ENCODE results near the gene IL19. TPM values are rescaled to one million over a fixed set of nuclear protein-coding genes. Genes with fewer than 3 reads are reported as not detected.
A peak's percentile ranks its signal among the peaks of the same experiment; 100 is the strongest.

IL19 gene
- total RNA-seq, 2 experiments from 2014 or later = not detected

- no peak for ATAC-seq
- Mint-ChIP-seq H3K4me1 (peaks cover 32% of the 10 kb centered on the region), H3K27me3 (no peaks in the 10 kb centered on the region), H3K4me3 (no peak overlapping the region), H3K9me3 (ENCODE audit: low read depth) (no peaks in the 10 kb centered on the region), H3K27ac (peak overlapping the region; percentile 9), H3K36me3 (ENCODE audit: low read depth) (peaks cover 25% of the 10 kb centered on the region)
- CTCF ChIA-PET = interaction anchor here (1.0 to 2.2 kb wide), 3 partner anchors 10 to 79 kb away, joined by 3 to 12 read pairs (median 3); no protein-coding TSS in a partner anchor
- no peak for DNase-seq
- intact Hi-C loops (cut with DNase I, micrococcal nuclease) = loop anchor here in 1 of 2 experiments (5.0 kb wide), 2 partner anchors 42 to 253 kb away; no protein-coding TSS in a partner anchor
- POLR2A ChIA-PET = no interaction called here
Measured at GRCh38 chr1:206729507-206729906, 41.1 kb upstream of the IL19 start.

DNA sequence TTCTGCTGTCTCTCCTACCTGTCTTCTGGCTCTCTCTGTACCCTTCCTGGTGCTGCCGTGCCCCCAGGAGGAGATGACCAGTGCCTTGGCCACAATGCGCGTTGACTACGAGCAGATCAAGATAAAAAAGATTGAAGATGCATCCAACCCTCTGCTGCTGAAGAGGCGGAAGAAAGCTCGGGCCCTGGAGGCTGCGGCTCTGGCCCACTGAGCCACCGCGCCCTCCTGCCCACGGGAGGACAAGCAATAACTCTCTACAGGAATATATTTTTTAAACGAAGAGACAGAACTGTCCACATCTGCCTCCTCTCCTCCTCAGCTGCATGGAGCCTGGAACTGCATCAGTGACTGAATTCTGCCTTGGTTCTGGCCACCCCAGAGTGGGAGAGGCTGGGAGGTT lies 38.1 kb upstream of the IL19 start:
- H3K4me1 Mint-ChIP-seq = peaks cover 34% of the 10 kb centered on the region
- no peaks in the 10 kb centered on the region for H3K27me3 Mint-ChIP-seq
- DNase-seq = no peak
- no peaks in the 10 kb centered on the region for H3K9me3 Mint-ChIP-seq (ENCODE audit: low read depth)
- peaks cover 29% of the 10 kb centered on the region for H3K36me3 Mint-ChIP-seq (ENCODE audit: low read depth)
- H3K27ac Mint-ChIP-seq = no peak overlapping the region
- ChIA-PET CTCF (interaction anchor here (0.7 to 7.5 kb wide), 3 partner anchors 37 to 124 kb away, joined by 3 to 198 read pairs (median 3); no protein-coding TSS in a partner anchor), POLR2A (no interaction called here)
- intact Hi-C loops (cut with DNase I, micrococcal nuclease) = no loop called here
- H3K4me3 Mint-ChIP-seq = no peak overlapping the region
- ATAC-seq = no peak

- POLR2A ChIA-PET = no interaction called here
Measured at GRCh38 chr1:206732992-206733391, 37.6 kb upstream of the IL19 start.

DNA sequence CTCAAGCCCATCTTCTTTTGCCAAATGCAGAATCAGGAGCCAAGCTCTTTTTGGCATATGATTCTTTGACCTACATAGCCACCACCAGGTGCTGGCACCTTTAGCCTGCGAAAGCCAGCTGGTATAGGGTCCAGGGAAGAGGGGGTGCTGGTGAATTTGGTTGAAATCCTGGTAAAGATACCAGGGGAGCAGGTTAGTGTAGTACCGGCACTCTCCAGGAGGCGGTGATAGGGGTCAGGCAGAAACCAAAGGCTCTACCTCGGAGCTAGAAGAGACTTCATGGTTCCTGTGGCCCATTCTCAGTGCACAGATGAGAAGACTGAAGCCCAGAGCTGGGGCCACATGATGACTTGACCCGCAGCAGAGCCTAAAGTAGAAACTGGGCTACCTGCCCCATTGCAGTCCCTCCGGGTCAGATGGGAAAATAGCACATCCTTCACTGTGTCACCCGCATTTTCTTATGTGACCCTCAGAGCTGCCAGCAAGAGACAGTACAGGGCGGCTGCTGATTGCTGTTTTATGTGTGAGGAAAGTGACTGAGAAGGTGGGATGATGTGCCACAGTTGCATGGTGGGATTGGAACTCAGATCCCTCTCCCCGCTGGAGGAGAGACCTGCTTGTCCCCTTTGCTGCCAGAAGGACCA lies 36.0 kb upstream of the IL19 start:
- H3K36me3 Mint-ChIP-seq (ENCODE audit: low read depth) = peaks cover 33% of the 10 kb centered on the region
- H3K4me1 Mint-ChIP-seq = peaks cover 55% of the 10 kb centered on the region
- H3K27ac Mint-ChIP-seq = no peak overlapping the region
- no peak overlapping the region for H3K4me3 Mint-ChIP-seq
- H3K27me3 Mint-ChIP-seq = no peaks in the 10 kb centered on the region
- POLR2A ChIA-PET = interaction anchor here (0.6 kb wide), 1 partner anchor 199 kb away, joined by 3 read pairs; no protein-coding TSS in a partner anchor
- DNase-seq = peak; percentile 89
- ATAC-seq = peak; percentile 52
- H3K9me3 Mint-ChIP-seq (ENCODE audit: low read depth) = no peaks in the 10 kb centered on the region
- CTCF ChIA-PET = interaction anchor here (0.6 to 7.5 kb wide), 60 partner anchors 9 to 765 kb away, joined by 3 to 198 read pairs (median 6); partner anchors contain the start of genes FCMR, IL10, IL20 and IL24
- intact Hi-C loops (cut with DNase I, micrococcal nuclease) = loop anchor here (1.0 to 2.0 kb wide), 3 partner anchors 74 to 248 kb away; no protein-coding TSS in a partner anchor

More at GRCh38 chr1:206732992-206733391, 37.6 kb upstream of the IL19 start:
- ATAC-seq (no peak), DNase-seq (no peak)
- no peak overlapping the region for H3K4me3 Mint-ChIP-seq
- intact Hi-C loops (cut with DNase I, micrococcal nuclease) = no loop called here
- no peak overlapping the region for H3K27ac Mint-ChIP-seq
- peaks cover 39% of the 10 kb centered on the region for H3K4me1 Mint-ChIP-seq
- H3K9me3 Mint-ChIP-seq (ENCODE audit: low read depth) = no peaks in the 10 kb centered on the region
- CTCF ChIA-PET = interaction anchor here (0.7 to 7.5 kb wide), 7 partner anchors 16 to 201 kb away, joined by 3 to 198 read pairs (median 12); no protein-coding TSS in a partner anchor
- no peaks in the 10 kb centered on the region for H3K27me3 Mint-ChIP-seq
- peaks cover 29% of the 10 kb centered on the region for H3K36me3 Mint-ChIP-seq (ENCODE audit: low read depth)

DNA sequence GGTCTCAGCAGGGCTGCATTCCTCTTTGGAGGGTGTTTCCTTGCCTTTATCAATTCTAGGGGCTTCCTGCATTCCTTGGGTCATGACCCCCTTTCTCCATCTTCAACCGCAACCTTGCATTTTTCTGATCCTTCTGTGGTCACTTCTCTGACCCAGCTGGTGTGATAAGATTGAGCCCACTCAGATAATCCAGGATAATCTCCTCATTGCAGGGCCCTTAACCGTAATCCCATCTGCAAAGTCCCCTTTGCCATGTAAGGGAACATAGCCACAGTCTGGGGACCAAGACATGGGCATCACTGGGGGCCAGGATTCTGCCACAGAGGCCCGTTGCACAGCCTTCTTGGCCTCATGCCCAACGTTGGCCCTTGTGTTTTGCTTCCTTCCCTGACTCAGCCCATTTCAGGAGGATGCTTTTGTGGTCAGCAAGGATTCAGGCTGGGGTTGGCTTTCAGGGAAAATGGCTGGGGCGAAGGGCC lies 35.0 kb upstream of the IL19 start:
- H3K27me3 Mint-ChIP-seq = no peaks in the 10 kb centered on the region
- H3K36me3 Mint-ChIP-seq (ENCODE audit: low read depth) = peaks cover 24% of the 10 kb centered on the region
- no peak overlapping the region for H3K4me3 Mint-ChIP-seq
- intact Hi-C loops (cut with DNase I, micrococcal nuclease) = loop anchor here in 1 of 2 experiments (2.0 kb wide), 1 partner anchor 247 kb away; no protein-coding TSS in a partner anchor
- H3K4me1 Mint-ChIP-seq = peaks cover 61% of the 10 kb centered on the region
- no peak for ATAC-seq
- DNase-seq = no peak
- ChIA-PET CTCF (interaction anchor here (0.7 to 7.5 kb wide), 40 partner anchors 9 to 764 kb away, joined by 3 to 198 read pairs (median 9); partner anchors contain the start of genes FCMR, IL24 and MAPKAPK2), POLR2A (interaction anchor here (0.6 kb wide), 1 partner anchor 69 kb away, joined by 3 read pairs; no protein-coding TSS in a partner anchor)
- no peak overlapping the region for H3K27ac Mint-ChIP-seq
- H3K9me3 Mint-ChIP-seq (ENCODE audit: low read depth) = no peaks in the 10 kb centered on the region

- POLR2A ChIA-PET = interaction anchor here (0.6 kb wide), 1 partner anchor 87 kb away, joined by 3 read pairs; no protein-coding TSS in a partner anchor
- peaks cover 21% of the 10 kb centered on the region for H3K36me3 Mint-ChIP-seq (ENCODE audit: low read depth)
- intact Hi-C loops (cut with DNase I, micrococcal nuclease) = no loop called here
- CTCF ChIA-PET = interaction anchor here (0.6 to 7.5 kb wide), 16 partner anchors 11 to 372 kb away, joined by 3 to 198 read pairs (median 7); no protein-coding TSS in a partner anchor
- peak; percentile 41 for DNase-seq
- peak overlapping the region; percentile 62 for H3K27ac Mint-ChIP-seq
- no peak overlapping the region for H3K4me3 Mint-ChIP-seq
- ATAC-seq = no peak
- no peaks in the 10 kb centered on the region for H3K27me3 Mint-ChIP-seq
- no peaks in the 10 kb centered on the region for H3K9me3 Mint-ChIP-seq (ENCODE audit: low read depth)
- peaks cover 72% of the 10 kb centered on the region for H3K4me1 Mint-ChIP-seq
Measured at GRCh38 chr1:206736878-206737728, 33.5 kb upstream of the IL19 start.

- Mint-ChIP-seq H3K9me3 (ENCODE audit: low read depth) (no peaks in the 10 kb centered on the region), H3K27me3 (no peaks in the 10 kb centered on the region), H3K4me3 (no peak overlapping the region), H3K4me1 (peaks cover 77% of the 10 kb centered on the region), H3K27ac (peak overlapping the region; percentile 51), H3K36me3 (ENCODE audit: low read depth) (peaks cover 19% of the 10 kb centered on the region)
- intact Hi-C loops (cut with DNase I, micrococcal nuclease) = loop anchor here (2.0 kb wide), 3 partner anchors 19 to 31 kb away; no protein-coding TSS in a partner anchor
- CTCF ChIA-PET = interaction anchor here (0.5 to 7.5 kb wide), 12 partner anchors 11 to 253 kb away, joined by 3 to 198 read pairs (median 4); no protein-coding TSS in a partner anchor
- DNase-seq (peak; percentile 52), ATAC-seq (peak; percentile 50)
- POLR2A ChIA-PET = no interaction called here
Measured at GRCh38 chr1:206737729-206738201, 32.8 kb upstream of the IL19 start.

DNA sequence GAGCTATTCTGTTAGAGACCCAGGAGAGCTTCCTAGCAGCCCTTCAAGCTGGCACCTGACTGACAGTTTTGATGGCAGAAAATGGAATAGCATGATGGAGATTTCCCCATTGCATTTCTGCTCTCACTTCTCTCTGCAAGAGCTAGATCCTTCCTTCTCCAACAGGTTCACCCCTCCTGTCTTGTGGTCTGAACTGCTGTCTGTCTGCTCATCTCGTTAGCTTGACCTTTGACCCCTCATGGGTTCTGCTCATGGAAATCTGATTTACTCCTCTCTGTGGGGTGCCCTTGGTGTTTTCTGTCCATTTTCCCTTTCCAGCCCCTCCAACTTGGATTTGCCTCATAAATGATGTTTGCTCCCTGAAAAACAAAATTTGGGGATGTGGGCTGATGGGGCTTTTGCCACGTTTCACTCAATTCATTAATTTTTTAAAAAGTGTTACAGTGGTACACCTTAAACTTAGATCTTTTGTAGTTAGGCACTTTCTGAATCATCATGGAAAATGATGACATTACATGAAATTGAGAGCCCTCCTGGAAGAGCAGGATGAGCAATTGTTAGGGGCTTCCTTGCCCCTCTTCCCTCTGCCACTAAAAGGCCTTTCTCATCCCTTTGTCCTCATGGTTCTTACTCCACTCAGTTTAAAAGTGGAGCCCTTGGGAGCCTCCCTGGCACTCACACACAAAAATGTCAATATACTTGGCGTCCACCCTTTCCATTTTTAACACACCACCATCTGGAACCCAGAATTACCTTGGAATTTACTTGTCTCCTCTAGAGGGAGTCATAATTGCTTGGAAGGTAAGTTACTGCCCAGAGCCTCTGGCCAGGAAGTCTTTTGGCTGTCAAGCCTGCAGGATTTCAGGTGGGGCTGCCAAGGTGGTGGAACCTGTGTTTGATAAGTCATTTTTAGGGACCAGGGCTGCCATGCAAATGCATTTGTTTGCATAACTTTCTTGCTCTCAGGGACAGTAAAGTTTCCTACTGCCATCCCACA lies 31.9 kb upstream of the IL19 start:
- peaks cover 84% of the 10 kb centered on the region for H3K4me1 Mint-ChIP-seq
- ATAC-seq (no peak), DNase-seq (peak; percentile 38)
- POLR2A ChIA-PET = interaction anchor here (0.9 to 1.5 kb wide), 2 partner anchors 31 to 65 kb away, joined by 3 to 7 read pairs; no protein-coding TSS in a partner anchor
- no peaks in the 10 kb centered on the region for H3K27me3 Mint-ChIP-seq
- CTCF ChIA-PET = interaction anchor here (0.5 to 7.5 kb wide), 22 partner anchors 10 to 252 kb away, joined by 3 to 198 read pairs (median 4); partner anchors contain the start of genes FCMR, IL10 and IL20
- H3K9me3 Mint-ChIP-seq (ENCODE audit: low read depth) = no peaks in the 10 kb centered on the region
- intact Hi-C loops (cut with DNase I, micrococcal nuclease) = loop anchor here (1.0 to 2.0 kb wide), 5 partner anchors 18 to 65 kb away; no protein-coding TSS in a partner anchor
- peak overlapping the region; percentile 82 for H3K27ac Mint-ChIP-seq
- H3K36me3 Mint-ChIP-seq (ENCODE audit: low read depth) = peaks cover 14% of the 10 kb centered on the region
- H3K4me3 Mint-ChIP-seq = peak overlapping the region; percentile 20

DNA sequence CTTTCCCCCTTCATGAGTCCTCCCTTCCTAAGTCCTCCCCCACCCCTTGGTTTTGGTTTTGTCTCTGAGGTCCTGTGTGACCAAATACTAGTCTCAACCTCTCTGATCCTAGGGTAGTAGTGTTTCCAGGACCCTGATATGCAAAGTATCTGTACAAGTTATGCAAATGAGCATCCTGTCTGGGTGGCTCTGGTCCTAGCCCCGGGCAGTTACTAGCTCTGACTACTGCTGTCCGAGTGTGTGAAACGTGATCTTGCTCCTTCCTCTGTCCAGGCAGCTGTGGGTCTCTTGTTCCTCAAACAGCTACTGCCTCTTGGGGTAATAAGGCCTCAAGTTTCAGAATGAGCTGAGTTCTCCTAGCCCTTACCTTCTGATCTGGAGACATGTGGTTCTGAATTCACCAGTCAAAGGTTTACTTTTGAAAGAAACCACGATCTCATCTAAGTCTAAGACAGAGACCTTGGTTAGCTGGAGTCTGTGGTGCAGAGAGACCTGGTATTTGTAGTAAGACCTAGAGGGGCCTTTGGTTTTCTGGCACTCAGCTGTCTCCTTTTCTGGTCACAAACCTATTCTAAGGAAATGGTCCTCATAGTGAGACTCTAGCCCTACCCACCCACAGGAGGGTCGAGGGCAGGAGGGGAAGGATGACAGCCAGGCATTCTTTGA lies 31.0 kb upstream of the IL19 start:
- H3K4me3 Mint-ChIP-seq = peak overlapping the region; percentile 20

More for the DNA sequence above, 31.0 kb upstream of the IL19 start:
- ChIA-PET POLR2A (interaction anchor here (0.7 to 1.5 kb wide), 4 partner anchors 30 to 269 kb away, joined by 3 to 7 read pairs (median 3); partner anchors contain the start of gene IKBKE), CTCF (interaction anchor here (0.6 to 2.2 kb wide), 25 partner anchors 9 to 242 kb away, joined by 3 to 23 read pairs (median 5); partner anchors contain the start of genes DYRK3, FCMR, IL10 and IL20)
- Mint-ChIP-seq H3K4me1 (peaks cover 86% of the 10 kb centered on the region), H3K36me3 (ENCODE audit: low read depth) (peaks cover 12% of the 10 kb centered on the region), H3K27ac (peak overlapping the region; percentile 82), H3K27me3 (no peaks in the 10 kb centered on the region), H3K9me3 (ENCODE audit: low read depth) (no peaks in the 10 kb centered on the region)
- intact Hi-C loops (cut with DNase I, micrococcal nuclease) = loop anchor here (1.0 to 2.0 kb wide), 5 partner anchors 17 to 64 kb away; no protein-coding TSS in a partner anchor
- ATAC-seq (peak; percentile 85), DNase-seq (peak; percentile 53)

Measured in activated CD4-positive, alpha-beta T cell treated with anti-CD3 and anti-CD28 coated beads for 36 hours (primary cell).